OCI-M2 (cell line): ENCODE data around the gene NCKAP5.
"Not testable (repeated sequence)": the region's sequence is repeated elsewhere in the genome, so short reads cannot be mapped to it uniquely, and the experiment has no call there.

Experiments
- DNase-seq: peaks from one replicate; lab custom pipeline; 2025; ENCODE audit not compliant: unreplicated experiment; lab: John Stamatoyannopoulos, UW

Gene NCKAP5

DNA sequence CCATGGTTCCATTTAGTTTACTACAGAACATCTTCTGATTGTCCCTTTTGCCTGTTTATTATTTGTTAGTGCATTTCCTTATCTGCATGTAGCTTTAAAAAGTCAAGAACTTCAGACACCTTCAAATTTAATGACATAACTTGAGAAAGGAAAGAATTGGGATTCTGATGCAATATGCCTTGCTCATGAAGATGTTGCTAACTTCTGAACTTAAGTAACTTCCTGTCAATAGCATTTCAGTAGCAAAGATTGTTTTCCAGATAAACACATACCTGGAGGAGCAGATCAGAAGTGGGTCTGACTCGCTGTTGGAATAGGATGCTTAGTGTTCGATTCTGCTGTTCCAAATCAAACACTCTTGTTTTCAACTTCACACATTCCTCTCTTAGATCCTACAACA is 708.0 kb downstream of the NCKAP5 start:
- DNase-seq: no peak

DNA sequence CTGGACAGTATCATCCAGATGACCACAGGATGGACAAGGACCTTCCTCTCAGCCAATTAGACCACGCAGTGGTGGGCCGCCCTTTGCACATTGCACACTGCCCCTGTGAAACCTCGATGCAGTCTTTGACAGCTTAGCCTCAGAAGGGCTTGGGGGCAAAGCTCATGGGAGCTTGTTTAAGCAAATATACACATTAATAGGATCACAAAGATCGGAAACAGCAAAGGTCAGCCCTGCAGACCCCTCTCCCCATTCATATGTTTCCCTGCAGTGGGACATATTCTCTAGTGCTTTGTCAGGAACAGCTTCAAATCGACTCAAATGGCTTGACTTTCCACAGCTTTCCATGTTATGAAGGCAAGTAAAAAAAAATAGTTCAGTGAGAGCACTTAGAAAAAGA is 708.7 kb downstream of the NCKAP5 start:
- DNase-seq: no peak

- DNase-seq: no peak
These were observed 710.9 kb downstream of the NCKAP5 start for GRCh38 chr2:132857319-132857718.

DNA sequence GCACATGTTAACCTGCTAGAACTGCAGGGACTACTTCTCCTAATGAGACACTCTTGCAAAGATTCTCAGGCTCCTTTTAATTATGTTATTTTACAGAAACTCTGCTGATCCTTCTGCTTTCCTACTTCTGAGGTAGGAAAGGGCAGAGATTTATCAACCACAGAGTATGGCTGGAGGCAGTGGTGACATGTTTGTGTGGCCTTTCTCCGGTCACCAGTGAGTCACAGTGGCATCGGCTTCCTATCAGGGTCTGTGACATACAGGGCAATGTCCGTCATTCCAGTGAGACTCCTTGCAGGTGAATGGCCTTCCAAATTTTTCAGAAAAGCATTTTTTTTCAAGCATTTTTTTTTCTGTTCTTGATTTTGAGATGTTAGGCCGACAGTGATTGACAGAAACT is 717.6 kb downstream of the NCKAP5 start:
- DNase-seq: no peak

- no peak for DNase-seq
These were observed 719.1 kb downstream of the NCKAP5 start for GRCh38 chr2:132849118-132849517.

GRCh38 chr2:132845339-132845738 is 722.9 kb downstream of the NCKAP5 start:
- no peak for DNase-seq

DNA sequence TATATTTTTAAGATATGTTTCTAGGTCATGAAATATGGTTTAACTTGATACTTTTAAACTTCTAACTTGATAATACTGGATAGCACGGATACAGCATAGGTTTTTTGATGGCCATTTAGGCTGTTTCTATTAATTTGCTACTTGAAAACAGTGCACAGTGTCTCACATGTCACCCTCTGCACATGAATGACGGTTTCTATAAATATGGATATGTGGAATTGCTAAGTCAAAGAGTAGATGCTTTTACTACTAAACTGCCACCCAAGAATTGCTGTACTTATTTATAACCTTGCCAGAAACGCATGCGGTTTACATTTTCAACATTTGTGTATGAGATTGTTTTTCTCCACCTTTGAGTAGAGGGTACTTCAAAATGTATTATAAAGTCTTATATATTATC is 723.7 kb downstream of the NCKAP5 start:
- DNase-seq: no peak

GRCh38 chr2:132837769-132838168 is 730.5 kb downstream of the NCKAP5 start:
- no peak for DNase-seq

DNA sequence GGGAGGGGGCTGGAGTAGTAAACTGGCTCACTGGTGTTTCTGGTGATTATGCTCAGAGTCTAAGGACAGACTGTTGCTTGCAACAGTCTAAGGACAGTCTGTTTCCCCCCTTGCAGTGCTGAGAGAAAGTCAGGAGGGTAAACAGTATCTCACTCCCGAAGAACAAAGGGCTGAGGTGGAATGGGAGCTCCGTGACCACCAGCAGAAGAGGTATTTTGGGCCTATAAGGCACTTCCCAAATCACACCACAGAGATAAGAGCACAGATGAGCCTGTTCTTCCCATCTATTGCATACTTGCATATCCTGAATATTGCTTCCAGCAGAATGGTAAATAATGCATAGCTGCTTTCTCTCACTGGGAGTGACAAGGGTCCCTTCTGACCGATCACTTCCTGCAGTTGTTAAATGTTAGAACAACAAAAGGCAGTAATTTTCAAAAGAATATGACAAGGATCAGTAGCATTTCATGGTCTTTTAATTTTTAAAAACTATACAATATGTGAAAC is 737.9 kb downstream of the NCKAP5 start:
- DNase-seq: no peak

GRCh38 chr2:132825601-132826000 is 742.7 kb downstream of the NCKAP5 start:
- DNase-seq: no peak

- no peak for DNase-seq
These were observed 743.5 kb downstream of the NCKAP5 start for GRCh38 chr2:132824716-132825115.

- DNase-seq: no peak
These were observed 752.0 kb downstream of the NCKAP5 start for GRCh38 chr2:132816234-132816633.

- DNase-seq: no peak
These were observed 752.7 kb downstream of the NCKAP5 start for GRCh38 chr2:132815516-132815915.

DNA sequence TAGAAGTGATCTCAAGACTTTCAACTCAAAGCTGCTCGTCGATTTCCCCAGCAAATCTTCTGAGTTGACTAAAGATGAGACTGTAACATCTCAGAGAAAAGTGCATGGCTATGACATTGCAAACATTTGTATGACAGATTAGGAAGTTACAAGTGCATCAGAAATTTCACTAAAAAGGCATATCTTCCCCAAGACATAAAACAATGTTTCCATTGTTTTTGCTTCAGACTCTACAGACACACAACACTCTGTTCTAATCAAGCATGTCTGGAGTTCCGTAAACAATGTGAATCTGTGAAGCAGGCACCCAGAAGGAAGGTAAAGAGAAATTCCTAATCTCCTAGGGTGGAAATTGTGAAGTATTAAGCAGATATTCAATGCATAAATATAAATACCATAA is 753.6 kb downstream of the NCKAP5 start:
- DNase-seq: no peak

- no peak for DNase-seq
These were observed 754.8 kb downstream of the NCKAP5 start for GRCh38 chr2:132813422-132813821.

GRCh38 chr2:132811148-132811915 is 756.9 kb downstream of the NCKAP5 start:
- DNase-seq: no peak

- DNase-seq: not testable (repeated sequence)
These were observed 758.3 kb downstream of the NCKAP5 start for GRCh38 chr2:132809962-132810361.

- no peak for DNase-seq
These were observed 764.2 kb downstream of the NCKAP5 start for GRCh38 chr2:132804051-132804450.

GRCh38 chr2:132798341-132798740 is 769.9 kb downstream of the NCKAP5 start:
- DNase-seq: no peak

- DNase-seq: no peak
These were observed 770.7 kb downstream of the NCKAP5 start for GRCh38 chr2:132797556-132797955.

GRCh38 chr2:132797071-132797470 is 771.2 kb downstream of the NCKAP5 start:
- DNase-seq: no peak

GRCh38 chr2:132795220-132795619 is 773.0 kb downstream of the NCKAP5 start:
- DNase-seq: no peak

DNA sequence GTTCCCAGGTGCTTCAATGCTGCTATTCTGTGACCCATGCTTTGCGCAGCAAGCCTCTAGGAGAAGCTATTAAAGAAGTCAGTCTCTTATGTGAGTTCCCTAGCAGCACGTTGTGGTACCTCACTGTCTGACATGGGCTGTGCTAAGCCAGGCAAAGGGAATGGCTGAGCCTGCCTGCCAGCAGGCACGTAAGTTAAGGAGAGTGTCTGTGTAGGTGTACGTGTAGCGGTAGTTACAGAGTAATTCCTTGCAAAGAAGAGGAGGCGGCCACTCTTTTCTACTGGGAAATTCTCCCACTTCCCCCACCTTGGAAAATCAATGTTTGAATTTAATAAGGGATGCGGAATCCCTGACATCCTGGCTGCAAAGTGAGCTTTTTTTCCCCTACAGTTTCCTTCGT is 774.7 kb downstream of the NCKAP5 start:
- DNase-seq: no peak
